HG03159 (cell line): ENCODE data around the gene ZNF730.
"Not testable (repeated sequence)": the region's sequence is repeated elsewhere in the genome, so short reads cannot be mapped to it uniquely, and the experiment has no call there.

Source experiments
- ATAC-seq: cut with Tn5 transposase; IDR thresholded peaks from one replicate; pipeline ENCODE4 v1.9.1; 2021; ENCODE audit warnings: mild to moderate bottlenecking, moderate library complexity; ENCODE audit not compliant: unreplicated experiment

ZNF730 gene

DNA sequence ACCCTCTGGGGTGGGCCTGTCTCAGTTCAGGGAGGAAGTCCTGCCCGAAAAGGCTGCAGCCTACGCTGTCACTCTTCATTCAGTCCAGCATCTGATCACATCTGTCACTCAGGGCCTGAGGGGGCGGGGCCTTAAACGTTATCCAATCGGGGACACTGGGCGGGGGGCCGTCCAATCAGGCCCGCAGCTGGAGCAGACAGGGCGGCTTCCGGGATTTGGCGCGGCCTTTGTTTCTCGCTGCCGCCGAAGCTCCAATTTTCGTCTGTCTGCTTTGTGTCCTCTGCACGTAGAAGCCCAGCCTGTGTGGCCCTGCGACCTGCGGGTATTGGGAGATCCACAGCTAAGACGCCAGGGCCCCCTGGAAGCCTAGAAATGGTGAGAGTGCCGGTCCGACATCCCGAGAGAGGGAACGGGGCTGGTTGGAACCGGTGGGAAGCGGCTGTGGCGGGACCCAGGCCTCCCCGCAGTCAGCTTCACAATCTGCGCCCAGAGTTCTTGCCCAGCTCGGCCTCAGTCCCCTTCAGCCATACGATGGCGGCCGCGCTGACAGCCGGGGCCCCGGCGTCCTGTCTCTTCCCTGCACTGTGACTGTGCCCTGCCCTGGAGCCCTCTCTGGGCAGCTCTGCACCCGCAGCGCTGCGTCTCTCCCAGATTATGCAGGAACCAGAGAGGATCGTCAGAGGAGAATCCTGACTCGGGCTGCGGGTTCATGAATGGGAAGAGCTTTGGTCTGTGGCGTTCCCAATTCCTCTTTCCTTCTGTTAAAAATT lies at the start of gene ZNF730:
ZNF730 (plus strand) TSS at position 224 of the 770 bp plus-strand sequence; CDS start at position 373, 149 bp downstream.
- peak; percentile 99 for ATAC-seq

DNA sequence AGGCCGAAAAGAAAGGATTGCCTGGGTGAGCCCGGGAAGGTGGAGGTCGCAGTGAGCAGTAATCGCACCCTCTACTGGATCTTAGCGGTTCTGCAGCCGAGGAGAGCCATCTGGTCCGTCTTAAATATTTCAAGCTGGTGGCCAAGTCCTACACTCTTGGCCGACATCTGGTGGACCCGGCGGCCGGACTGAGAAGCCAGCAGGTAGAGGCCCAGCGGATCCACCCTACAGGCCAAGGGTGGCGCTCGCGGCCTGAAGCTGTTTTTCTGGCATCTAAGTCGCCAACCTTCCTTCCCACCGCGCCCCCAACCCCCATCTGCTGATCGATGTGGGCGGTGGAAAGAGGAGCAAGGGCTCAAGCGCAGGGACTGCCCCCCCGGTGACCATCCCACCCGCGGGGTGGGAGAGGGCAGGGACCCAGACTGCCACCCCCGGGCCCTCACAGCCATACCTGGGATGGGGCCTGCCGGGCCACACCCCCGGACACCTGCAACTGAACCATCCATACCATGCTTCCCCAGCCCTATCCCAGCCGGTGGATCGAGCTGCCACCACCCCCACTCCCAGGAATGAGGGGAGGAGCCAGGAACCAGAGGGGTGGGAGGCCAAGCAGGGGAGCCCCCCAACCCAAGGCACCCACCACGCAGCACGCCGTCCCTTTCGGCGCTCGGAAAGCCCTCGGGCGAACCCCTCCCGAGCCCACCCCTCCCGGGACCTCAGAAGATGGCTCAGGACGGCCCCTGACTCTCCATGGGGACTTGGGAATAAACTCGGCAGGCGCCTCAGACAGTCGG lies 46.3 kb upstream of the ZNF730 start:
- no peak for ATAC-seq

DNA sequence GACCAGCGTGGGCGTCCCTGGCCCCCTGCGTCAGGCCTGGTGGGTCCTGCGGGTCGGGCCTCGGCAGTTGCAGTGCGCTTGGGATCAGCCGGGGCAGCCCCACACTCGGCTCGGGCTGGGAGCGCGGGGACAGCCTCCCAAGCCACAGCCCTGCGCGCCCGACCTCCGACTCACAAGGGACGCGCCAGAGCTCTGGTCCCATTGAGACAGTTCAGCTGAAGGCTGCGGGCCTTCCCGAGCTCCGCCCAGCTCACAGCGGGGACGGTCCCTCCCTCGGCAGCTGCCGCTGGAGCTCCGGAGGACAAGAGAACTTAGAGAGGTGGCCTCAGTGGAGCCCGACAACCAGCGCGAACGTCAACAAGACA lies 45.7 kb upstream of the ZNF730 start:
- no peak for ATAC-seq

DNA sequence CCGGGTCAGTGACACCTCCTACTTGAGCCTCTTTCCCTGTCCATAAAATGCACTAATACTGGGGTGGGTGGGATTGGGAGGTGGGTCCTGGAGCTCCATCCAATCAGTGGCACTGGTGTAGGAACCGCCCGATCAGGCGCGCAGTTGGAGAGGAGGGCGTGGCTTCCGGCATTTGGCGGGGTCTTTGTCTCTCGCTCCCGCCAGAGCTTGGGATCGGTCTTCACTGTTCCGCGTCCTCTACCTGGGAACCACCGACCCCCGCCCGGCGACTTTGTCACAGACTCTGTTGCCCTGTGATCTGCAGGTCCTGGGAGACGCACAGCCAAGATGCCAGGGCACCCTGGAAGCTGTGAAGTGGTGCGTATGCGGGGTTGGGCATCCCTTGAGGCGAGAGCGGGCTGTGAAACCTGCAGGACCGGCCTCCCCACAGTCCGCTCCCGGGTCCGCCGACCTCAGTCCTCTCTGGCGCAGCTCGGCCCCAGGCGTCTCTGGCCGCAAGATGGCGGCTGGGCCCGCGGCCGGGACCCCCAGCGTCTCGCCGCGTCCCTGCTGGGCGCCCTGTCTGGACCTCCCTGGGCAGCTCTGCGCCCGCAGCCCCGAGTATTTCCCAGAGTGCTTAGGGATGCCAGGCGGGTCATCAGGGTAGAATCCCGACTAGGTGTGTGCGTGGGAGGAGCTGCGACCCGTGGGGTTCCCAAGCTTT lies 41.6 kb upstream of the ZNF730 start:
- peak; percentile 64 for ATAC-seq

DNA sequence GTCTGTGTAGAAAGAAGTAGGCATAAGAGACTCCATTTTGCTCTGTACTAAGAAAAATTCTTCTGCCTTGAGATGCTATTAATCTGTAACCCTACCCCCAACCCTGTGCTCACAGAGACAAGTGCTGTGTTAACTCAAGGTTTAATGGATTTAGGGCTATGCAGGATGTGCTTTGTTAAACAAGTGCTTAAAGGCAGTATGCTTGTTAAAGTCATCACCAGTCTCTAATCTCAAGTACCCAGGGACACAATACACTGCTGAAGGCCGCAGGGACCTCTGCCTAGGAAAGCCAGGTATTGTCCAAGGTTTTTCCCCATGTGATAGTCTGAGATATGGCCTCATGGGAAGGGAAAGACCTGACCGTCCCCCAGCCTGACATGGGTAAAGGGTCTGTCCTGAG lies 39.0 kb upstream of the ZNF730 start:
- not testable (repeated sequence) for ATAC-seq

DNA sequence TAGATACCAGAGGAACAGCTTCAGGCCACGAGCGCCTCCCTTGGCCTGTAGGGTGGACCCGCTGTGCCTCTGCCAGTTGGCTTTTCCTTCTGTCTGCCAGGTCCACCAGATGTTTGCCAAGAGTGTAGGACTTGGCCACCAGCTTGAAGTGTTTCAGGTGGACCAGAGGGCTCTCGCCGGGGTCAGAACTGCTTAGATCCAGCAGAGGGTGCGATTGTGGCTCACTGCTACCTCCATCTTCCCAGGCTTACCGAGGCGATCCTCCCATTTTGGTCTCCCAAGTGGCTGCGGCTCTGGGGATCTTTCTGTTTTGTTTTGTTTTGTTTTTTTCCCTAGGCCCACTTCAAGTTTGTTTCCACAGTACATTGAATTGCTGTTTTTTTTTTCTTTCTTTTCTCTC lies 23.0 kb upstream of the ZNF730 start:
- ATAC-seq = no peak

DNA sequence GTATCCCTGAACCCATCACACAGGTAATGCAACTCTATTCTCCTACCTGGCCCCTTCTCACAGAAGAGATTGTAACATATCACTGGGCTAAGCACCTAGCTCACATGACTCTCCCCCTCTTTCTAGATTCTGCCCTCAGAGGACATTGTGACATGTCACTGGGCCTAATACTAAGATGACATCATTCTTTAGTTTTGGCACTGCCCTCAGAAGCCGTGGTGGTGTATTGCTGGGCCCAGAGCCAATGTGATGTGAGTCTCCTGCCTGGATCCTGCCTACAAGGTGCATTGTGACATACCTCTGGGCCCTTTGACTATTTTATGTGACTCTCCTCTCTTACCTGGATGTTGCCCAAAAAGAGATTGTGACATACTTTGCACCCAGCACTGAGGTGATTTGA lies 21.4 kb upstream of the ZNF730 start:
- ATAC-seq = no peak

DNA sequence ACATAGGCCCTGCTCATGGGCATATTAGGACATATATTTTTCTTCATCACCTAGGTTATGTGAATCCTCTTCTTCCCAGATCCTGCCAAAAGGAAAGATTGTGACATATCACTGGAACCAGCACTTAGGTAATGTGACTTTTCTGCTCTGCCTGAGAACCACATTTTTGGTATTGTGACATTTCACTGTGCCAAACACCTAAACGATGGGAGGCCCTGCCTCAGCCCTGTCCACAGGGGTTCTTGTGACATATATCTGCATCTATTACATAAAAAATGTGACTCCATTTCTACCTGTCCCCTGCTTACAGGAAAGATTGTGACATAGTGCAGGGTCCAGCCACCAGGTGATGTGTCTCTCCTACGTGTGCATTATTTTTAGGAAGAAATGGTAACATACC lies 18.5 kb upstream of the ZNF730 start:
- no peak for ATAC-seq

DNA sequence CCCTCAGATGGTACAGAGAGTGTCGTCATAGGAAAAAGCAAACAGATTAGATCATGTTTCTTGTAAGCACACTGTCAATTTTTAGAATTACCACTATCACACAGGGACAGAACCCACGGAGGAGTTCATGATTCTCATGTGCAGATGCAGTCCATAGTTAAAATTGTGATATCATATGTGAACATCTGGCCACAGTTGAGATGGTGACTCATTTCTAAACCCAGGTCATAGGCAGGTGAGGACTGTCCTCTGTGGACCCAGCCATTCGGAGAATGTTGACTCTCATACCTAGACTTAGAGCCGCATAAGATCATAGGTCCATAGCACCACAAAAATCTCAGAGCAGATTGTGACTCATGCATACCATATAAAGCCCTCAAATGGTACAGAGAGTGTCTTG lies 17.8 kb upstream of the ZNF730 start:
- no peak for ATAC-seq

DNA sequence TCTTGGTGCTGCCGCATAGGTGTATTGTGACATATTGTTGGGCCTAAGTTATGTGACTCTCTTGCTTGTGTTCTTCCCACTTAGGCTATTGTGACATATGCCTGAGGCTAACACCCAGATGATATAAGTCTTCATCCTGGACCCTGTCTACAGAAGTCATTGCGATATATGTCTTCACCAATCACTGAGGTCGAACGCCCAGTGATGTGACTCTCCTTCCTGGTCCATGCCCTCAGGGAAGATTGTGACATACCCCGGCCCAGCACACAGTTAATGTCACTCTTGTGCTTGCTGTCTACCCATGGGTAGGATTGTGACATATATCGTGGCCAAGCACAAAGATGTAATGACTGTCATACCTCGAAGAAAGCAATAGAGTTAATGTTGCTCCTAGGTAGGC lies 16.9 kb upstream of the ZNF730 start:
- ATAC-seq = no peak

DNA sequence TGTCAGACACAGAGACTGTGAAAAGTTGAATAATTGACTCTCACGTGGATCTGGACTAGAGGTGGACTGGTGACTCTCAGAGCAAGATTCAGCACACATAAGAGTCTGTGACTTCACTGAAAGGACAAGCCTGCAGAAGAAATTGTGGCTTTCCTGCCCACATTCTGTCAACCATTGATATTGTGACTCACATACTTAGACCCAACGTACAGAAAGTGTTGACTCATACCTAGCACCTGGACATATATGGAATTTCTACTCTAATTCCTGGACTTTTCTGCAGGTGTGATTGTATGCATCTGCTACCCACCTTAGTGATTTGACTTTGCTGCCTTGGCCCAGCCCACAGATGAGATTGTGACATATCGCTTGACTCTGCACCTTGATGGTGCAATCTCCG lies 15.6 kb upstream of the ZNF730 start:
- no peak for ATAC-seq

DNA sequence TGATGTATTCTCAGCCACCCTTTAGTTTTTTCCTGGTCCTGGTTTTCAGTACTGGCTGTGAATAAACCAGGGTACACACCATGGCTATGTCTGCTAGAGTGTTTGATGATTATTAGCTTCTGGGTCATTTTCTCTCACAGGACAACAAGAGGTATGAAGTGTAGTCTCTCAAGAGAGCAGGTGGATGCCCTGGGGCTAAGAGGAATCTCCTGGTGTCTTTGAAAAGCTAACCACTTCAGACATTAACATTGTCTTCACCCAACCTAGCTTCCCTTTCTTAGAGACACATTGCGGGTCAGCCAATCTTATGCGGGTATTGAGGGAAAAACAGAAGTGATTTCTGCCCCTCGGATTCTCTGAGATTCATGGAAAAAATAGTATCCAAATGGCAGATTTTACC lies 1.6 kb downstream of the ZNF730 start:
- ATAC-seq = no peak

DNA sequence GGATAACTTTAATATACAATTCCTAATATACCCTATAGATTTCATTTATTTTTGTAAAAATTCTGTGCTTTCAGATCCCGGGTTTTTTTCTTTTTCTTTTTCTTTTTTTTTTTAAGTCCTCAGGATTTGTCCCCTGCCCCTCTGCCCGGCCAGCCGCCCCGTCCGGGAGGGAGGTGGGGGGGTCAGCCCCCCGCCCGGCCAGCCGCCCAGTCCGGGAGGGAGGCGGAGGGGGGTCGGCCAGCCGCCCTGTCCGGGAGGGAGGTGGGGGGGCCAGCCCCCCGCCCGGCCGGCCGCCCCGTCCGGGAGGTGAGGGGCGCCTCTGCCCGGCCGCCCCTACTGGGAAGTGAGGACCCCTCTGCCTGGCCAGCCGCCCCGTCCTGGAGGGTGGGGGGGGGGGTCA lies 17.4 kb downstream of the ZNF730 start:
- not testable (repeated sequence) for ATAC-seq

DNA sequence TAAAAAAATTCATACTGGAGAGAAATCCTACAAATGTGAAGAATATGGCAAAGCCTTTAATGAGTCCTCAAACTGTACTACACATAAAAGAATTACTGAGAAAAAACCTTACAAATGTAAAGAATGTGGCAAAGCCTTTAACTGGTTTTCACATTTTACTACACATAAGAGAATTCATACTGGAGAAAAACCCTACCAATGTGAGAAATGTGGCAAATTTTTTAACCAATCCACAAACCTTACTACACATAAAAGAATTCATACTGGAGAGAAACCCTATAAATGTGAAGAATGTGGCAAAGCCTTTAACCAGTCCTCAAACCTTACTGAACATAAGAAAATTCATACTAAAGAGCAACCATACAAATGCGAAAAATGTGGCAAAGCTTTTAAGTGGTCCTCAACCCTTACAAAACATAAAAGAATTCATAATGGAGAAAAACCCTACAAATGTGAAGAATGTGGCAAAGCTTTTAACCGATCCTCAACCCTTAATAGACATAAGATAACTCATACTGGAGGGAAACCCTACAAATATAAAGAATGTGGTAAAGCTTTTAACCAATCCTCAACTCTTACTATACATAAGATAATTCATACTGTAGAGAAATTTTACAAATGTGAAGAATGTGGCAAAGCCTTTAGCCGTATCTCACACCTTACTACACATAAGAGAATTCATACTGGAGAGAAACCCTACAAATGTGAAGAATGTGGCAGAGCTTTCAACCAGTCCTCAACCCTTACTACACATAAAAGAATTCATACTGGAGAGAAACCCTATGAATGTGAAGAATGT lies 29.0 kb downstream of the ZNF730 start:
- ATAC-seq = no peak

DNA sequence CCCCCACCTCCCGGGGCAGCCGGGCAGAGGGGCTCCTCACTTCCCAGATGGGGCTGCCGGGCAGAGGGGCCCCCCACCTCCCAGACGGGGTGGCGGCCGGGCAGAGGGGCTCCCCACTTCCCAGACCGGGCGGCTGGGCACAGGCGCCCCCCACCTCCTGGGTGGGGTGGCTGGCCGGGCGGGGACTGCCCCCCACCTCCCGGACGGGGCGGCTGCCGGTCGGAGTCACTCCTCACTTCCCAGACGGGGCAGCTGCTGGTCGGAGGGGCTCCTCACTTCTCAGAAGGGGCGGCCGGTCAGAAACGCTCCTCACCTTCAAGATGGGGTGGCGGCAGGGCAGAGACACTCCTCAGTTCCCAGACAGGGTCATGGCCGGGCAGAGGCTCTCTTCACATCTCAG lies 43.9 kb downstream of the ZNF730 start:
- no peak for ATAC-seq

DNA sequence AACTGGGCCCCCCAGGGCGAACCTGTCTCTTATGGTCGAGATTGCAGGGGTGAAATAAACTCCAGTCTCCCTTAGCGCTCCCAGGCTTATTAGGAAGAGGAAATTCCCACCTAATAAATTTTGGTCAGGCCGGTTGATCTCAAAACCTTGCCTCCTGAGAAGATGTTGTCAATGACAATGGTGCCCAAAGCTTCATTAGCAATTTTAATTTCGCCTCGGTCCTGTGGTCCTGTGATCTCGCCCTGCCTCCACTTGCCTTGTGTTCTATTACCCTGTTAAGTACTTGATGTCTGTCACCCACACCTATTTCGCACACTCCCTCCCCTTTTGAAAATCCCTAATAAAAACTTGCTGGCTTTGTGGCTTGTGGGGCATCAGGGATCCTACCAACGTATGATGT lies 51.5 kb downstream of the ZNF730 start:
- not testable (repeated sequence) for ATAC-seq

DNA sequence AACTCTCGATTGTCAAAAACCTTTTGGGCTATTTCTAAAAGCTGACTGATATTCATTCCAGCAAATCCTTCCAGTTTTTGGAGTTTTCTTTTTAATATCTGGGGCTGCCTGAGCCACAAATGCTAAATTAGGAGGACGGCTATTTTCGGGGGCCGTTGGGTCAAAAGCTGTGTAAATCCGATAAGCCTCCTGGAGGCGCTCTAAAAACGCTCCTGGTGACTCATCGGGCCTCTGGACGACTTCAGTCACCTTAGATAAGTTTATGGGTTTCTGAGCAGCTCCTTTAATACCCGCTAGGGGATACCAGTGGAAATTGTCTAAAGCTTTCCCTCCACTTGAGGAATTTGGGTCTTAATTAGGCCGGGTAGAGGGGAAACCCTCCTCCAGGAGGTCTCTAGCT lies 66.4 kb downstream of the ZNF730 start:
- ATAC-seq = no peak

DNA sequence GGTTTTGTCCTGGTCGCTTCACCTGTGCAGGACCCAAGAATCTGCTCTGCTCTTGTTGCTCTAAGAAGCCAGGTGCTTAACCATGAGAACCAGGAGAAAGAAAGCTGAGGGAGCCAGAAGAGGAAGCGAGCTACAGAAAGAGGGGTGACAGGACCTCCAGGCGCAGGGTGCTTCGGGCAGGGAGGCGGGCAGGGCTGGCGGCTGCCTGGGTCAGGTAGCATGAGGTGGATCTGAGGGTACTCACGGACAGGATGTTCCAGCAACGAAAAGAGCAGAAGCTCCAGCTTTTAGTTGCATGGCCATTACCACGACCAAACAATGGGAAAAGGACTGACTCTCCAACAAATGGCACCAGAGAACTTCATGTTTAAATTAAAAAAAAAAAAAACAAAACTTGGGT lies 73.5 kb downstream of the ZNF730 start:
- no peak for ATAC-seq
